GM12892 (cell line): ENCODE results near the gene PTPRU.

ENCODE experiments used
- POLR2A ChIP-seq: IDR thresholded peaks from 2 replicates; pipeline ENCODE4 v1.6.1; 2011; ENCODE audit warnings: low read depth, low read length, control low read depth
- POLR2AphosphoS5 ChIP-seq: IDR thresholded peaks from 2 replicates; pipeline ENCODE4 v1.6.1; 2011; ENCODE audit warnings: low read depth, low read length, control low read depth
- TAF1 ChIP-seq: IDR thresholded peaks from 2 replicates; pipeline ENCODE4 v1.6.1; 2011; ENCODE audit warnings: low read depth, mild to moderate bottlenecking, control low read depth, low read length, borderline replicate concordance

- no peak for TF ChIP-seq TAF1
- TF ChIP-seq POLR2A, result no peak
- no peak for TF ChIP-seq POLR2AphosphoS5
Observed at GRCh38 chr1:29327223-29327935, 91.1 kb downstream of the PTPRU start.
